Stimulated activated CD8-positive, alpha-beta memory T cell treated with anti-CD3 and anti-CD28 coated beads, Interleukin-4, amount 100 ng/mL, for 1 hour (primary cell): ENCODE measurements around the gene ADAM22.

Experiments
- DNase-seq, 2 donors: peaks; one replicate each; pipeline ENCODE4 v3.0.0-alpha.2; 2020; ENCODE audit warnings: low read depth in 2 of 2, low spot score in 1 of 2

ADAM22 gene

DNA sequence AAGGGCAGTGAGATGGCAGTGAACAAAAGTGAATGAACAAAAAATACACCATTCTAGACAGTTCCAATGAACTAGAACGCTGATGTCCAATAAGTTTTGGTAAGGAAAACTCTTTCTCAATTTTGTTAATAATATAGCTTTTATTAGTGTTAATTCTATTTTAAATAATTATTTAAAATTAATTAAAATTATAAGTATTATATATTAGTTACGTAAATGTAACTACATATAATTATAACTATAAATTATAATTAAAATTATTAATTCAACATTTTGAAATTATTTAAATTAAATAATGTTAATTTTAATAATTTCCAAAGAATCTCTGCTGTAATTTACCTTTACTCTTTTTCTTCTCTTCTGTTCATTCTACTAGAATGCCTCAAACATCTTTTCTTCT is 280.4 kb downstream of the ADAM22 start:
- no peak for DNase-seq

DNA sequence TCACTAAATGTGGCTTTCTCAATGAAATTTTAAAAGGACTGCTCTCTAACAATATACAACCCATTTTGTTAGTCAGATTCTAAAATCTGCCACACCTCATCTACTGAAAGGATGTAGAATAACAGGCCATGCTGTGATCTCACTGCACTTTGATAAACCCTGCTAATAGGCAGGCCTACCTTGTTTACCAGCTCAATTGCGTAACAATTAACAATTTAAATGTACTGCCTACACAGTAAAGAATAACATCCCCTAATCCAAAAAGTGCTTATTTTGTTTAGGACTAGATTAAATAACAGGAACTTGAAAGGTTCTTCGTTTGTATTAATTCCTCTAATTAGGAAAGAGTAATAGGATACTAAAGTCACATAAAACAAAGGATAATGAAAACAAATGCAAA is 281.2 kb downstream of the ADAM22 start:
- DNase-seq = no peak

- DNase-seq = no peak
These were observed 282.2 kb downstream of the ADAM22 start for GRCh38 chr7:88216276-88216675.

GRCh38 chr7:88217675-88218428 is 283.8 kb downstream of the ADAM22 start:
- DNase-seq = no peak

- no peak for DNase-seq
These were observed 284.3 kb downstream of the ADAM22 start for GRCh38 chr7:88218429-88218745.

- no peak for DNase-seq
These were observed 285.0 kb downstream of the ADAM22 start for GRCh38 chr7:88218836-88219605.

DNA sequence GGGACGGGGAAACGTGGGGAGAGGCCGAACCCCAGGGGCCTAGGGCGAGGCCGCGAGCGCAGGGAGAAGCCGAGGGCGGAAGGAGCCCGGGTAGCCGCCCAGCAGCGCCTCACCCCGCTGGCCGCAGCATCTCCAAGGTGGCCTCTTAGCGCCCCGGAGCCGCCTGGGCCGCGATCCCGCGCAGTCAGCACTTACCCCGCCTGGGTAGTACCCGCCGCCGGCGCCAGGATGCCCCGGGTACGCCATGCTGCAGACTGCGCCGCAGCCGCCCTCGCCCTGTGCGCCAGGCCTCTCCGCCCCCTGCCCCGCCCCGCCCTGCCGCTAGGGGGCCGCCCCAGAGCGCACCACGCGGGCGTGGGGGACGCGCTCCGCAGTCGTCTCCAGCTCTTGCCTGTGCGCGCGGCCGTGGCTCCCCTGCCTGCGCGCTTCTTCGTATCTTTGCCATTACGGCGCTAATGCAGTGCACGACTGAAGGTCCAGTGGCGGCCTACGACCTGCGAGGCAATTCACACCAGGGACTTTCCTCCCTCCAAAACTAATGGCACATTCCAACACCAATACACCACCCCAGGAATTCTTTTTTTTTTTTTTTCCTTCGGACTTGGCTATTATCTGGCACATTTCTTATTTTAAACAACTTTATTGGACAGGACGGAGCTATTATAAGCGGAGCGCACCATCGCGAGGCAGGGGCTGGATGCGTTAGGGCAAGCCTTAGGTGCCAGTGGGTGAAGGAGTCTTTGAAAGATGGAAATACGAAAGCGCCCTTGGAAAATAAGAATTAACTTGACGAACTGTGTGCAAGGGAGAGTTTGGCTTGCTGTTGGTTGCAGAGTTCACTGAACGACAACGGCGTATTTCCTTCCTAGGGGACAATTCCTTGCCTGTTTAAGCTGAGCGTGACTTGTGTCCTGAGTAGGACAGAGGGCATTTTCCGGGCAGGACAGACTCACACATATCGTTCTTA is 286.0 kb downstream of the ADAM22 start, which contains the start of gene SRI:
Gene SRI, minus strand, starts transcription at position 258 of the 967 bp plus-strand sequence. Its CDS starts 12 bp downstream, at position 246.
- peak; percentile 78 to 81 for DNase-seq

DNA sequence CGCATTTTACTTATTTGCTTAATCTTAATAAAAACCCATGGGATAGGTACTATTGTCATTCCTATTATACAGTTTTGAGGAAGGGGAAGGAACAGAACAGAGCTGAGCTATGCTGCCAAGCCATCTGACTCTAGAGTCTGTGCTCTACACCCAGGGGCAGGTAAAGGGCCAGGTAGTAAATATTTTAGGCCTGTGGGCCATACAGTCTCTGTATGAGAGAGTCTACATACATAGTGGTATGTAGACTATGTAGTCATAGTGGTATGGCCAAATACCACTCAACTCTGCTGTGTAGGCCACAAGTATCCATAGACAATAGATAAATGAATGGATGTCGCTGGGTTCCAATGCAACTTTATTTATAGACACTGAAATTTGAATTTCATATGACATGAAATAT is 289.2 kb downstream of the ADAM22 start:
- DNase-seq = no peak

GRCh38 chr7:88224601-88225275 is 290.7 kb downstream of the ADAM22 start:
- DNase-seq = no peak

DNA sequence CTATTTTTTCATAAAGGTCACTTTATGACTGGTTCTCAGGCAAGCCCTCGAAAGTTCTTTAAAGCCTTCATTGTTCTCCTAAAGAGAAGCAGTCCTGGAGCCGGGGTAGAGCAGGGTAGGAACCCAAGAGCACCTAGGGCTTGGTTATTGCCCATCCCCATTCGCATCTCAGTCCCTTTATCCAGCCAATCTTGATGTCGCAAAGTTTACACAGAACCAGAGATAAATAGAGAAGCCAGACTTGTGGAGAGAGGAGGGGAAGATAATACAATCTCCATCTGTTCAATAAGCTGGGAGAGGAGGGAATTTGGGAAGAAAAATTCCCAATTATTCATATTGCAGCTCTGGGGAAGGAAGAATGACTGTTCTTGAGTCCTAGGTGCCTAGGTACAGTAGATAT is 292.1 kb downstream of the ADAM22 start:
- no peak for DNase-seq

GRCh38 chr7:88226886-88227516 is 292.9 kb downstream of the ADAM22 start:
- no peak for DNase-seq

GRCh38 chr7:88229302-88229995 is 295.4 kb downstream of the ADAM22 start:
- no peak for DNase-seq

DNA sequence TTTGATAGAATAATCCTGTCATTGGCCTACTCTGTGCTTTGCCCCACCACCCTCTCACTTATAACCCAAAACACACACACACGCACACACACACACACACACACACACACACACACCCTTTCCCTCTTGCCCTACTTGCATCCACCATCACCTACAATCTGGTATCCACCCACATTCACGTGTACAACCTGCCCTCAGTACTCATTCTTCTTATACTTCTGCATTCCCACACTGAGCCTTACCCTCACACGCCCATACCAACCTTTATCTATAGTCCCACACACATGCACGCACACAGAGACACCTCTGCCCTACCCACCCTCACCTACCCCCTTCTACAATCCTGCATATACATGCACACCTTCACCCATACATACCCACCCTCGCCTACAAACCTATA is 296.6 kb downstream of the ADAM22 start:
- no peak for DNase-seq

DNA sequence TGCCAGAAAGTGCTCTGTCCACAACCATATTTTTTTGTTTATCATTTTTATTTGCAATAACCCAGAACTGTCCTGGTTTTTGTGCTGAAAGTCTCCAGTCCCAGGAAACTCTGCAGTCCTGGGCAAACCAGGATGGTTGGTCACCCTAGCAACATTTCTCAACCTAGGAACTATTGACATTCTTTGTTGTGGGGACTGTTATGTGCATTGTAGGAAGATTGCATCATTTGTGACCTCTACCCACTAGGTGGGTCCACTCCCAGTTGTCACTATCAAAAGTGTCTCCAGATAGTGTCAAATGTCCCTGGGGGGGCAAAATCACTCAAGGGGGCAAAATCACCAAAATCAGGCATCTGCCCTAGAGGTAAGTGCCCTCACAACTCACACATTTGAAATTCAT is 299.8 kb downstream of the ADAM22 start:
- DNase-seq = no peak

DNA sequence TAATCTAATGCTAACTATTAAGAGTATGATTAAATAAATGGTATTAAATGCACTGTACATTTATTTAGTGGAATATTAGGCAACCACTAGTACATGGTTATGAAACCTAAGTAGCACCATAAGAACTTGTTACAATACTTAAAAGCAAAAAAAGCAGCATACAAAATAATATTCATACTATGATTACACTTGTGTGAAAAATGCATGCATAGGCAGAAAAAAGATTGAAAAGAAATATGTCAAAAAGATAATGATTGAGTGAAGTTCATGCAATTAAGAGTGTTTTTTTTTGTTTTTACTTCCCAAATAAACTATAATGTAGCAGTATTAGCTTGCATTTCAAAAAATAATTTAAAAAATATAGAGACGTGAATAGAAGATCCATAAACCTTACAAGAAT is 305.8 kb downstream of the ADAM22 start:
- DNase-seq = no peak

DNA sequence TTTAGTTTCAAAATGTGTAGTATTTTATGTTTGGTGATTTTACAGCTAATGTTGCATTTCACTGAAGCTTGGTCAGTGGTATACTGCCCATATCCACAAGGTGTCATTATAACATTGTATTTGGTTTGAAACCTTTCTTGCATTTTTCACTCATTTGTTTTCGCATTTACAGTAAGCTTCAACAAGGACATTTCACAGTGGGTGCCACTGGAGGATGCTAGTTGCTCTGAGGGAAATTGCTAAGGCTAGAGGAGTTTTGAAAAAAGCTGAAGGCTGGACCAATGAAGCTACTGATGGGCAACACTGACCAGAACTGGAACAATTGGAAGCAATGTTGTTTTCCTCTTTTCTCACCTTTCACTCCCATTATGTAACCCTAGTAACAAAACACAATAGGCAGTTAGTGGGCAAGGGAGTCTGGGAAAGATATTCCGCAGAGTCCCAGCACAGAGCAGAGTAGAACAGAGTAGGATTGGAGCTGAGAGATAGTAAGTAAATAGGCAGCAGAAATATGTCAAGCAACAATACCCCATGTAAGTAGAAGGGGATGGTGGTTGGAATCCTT is 309.4 kb downstream of the ADAM22 start:
- DNase-seq = no peak

DNA sequence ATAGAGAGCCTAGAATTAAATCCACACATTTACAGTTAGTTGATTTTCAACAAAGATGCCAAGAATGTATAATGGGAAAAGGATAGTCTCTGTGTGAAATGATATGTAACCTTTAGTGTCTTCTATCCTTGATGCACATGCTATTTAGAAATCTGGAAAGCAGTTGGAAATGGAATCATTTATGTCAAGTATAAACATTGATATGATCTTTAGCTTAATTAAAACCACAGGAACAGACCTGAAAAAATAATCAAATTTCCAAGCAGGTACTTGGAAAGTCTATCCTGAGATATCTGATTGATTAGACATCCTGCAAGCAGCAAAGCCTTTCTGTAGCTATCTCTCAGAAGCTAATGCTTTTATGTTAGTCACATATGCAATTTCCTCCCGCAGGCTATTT is 310.2 kb downstream of the ADAM22 start:
- no peak for DNase-seq
